Ascending aorta (tissue), 2 donors: Measurements from ENCODE around the gene PLAAT5. TPM values are rescaled to one million over a fixed set of nuclear protein-coding genes. Genes with fewer than 3 reads are reported as not detected.
A peak's percentile ranks its signal among the peaks of the same experiment; 100 is the strongest.

Experiments
- DNase-seq, 2 donors: peaks; one replicate each; pipeline ENCODE4 v3.0.0-alpha.2; 2019; ENCODE audit warnings: low spot score in 2 of 2
- H3K27ac ChIP-seq, 2 donors: fragments of 200-600 bp; sonication (generic); one replicate each; pipeline ENCODE4 v1.5.1; 2016 to 2017; ENCODE audit warnings: mild to moderate bottlenecking in 1 of 2
- H3K27me3 ChIP-seq: fragments of 200-600 bp; sonication (generic); one replicate; pipeline ENCODE4 v1.5.1; 2017
- H3K36me3 ChIP-seq, 2 donors: fragments of 200-600 bp; sonication (generic); one replicate each; pipeline ENCODE4 v1.5.1; 2016
- H3K4me1 ChIP-seq, 2 donors: fragments of 200-600 bp; sonication (generic); one replicate each; pipeline ENCODE4 v1.5.1; 2016 to 2017; ENCODE audit warnings: mild to moderate bottlenecking in 1 of 2
- H3K4me3 ChIP-seq, 2 donors: fragments of 200-600 bp; sonication (generic); one replicate each; pipeline ENCODE4 v1.5.1; 2016 to 2017; ENCODE audit warnings: mild to moderate bottlenecking in 1 of 2
- H3K9me3 ChIP-seq, 2 donors: fragments of 200-600 bp; sonication (generic); one replicate each; pipeline ENCODE4 v1.5.1; 2016
- CTCF ChIP-seq, 3 experiments: fragments of 200-600 bp in 2 of 3; fragments of 450-650 bp in 1 of 3; sonication (generic) in 2 of 3; IDR thresholded peaks; one replicate each; pipeline ENCODE4 v1.5.1; 2016 to 2019; ENCODE audit warnings: antibody characterized with exemption in 3 of 3, mild to moderate bottlenecking in 1 of 3, moderate library complexity in 1 of 3
- intact Hi-C: fragments of 100-400 bp; cut with DNase I; formaldehyde crosslinking; loops from one replicate; pipeline ENCODE4 v1.15.1; 2023
- total RNA-seq: library from RNA; depleted of rRNA; stranded (reverse); fragments of >200 nt; gene quantifications from one replicate; pipeline ENCODE4 v1.1.0, GENCODE V29; 2016

PLAAT5 gene
- total RNA-seq, 1 donor from 2014 or later: 0.21 TPM

GRCh38 chr11:63488789-63489188, 2.2 kb downstream of the PLAAT5 start:
- no peak for DNase-seq
- no peak for TF ChIP-seq CTCF (IDR thresholded peaks at IDR 0.05)
- H3K27me3 ChIP-seq: no peaks in the 10 kb centered on the region
- no peak overlapping the region for H3K27ac ChIP-seq
- H3K36me3 ChIP-seq: no peaks in the 10 kb centered on the region
- intact Hi-C loops: no loop called here
- peaks cover 0 to 9% of the 10 kb centered on the region in 2 donors for H3K9me3 ChIP-seq
- no peak overlapping the region for H3K4me3 ChIP-seq
- peaks cover 0 to 10% of the 10 kb centered on the region in 2 donors for H3K4me1 ChIP-seq

GRCh38 chr11:63485777-63486176, 5.2 kb downstream of the PLAAT5 start:
- H3K27ac ChIP-seq: no peak overlapping the region
- no peak overlapping the region for H3K4me3 ChIP-seq
- H3K9me3 ChIP-seq: peaks cover 0 to 9% of the 10 kb centered on the region in 2 donors
- no peak for DNase-seq
- no peak for TF ChIP-seq CTCF (IDR thresholded peaks at IDR 0.05)
- no peaks in the 10 kb centered on the region for H3K36me3 ChIP-seq
- no peaks in the 10 kb centered on the region for H3K4me1 ChIP-seq
- intact Hi-C loops: no loop called here
- H3K27me3 ChIP-seq: no peaks in the 10 kb centered on the region

GRCh38 chr11:63480039-63480438, 10.9 kb downstream of the PLAAT5 start:
- no peak for DNase-seq
- no peak for TF ChIP-seq CTCF (IDR thresholded peaks at IDR 0.05)
- Histone ChIP-seq H3K27me3 (no peaks in the 10 kb centered on the region), H3K4me1 (peaks cover 0 to 5% of the 10 kb centered on the region in 2 donors), H3K4me3 (no peak overlapping the region), H3K36me3 (no peaks in the 10 kb centered on the region), H3K27ac (no peak overlapping the region), H3K9me3 (peaks cover 0 to 5% of the 10 kb centered on the region in 2 donors)
- intact Hi-C loops: no loop called here

- intact Hi-C loops: loop anchor here (2.0 kb wide), 2 partner anchors 158 to 260 kb away; no protein-coding TSS in a partner anchor
- H3K4me3 ChIP-seq: no peak overlapping the region
- peaks cover 0 to 5% of the 10 kb centered on the region in 2 donors for H3K4me1 ChIP-seq
- no peaks in the 10 kb centered on the region for H3K27me3 ChIP-seq
- DNase-seq: peak in 1 of 2 donors; percentile 68
- H3K27ac ChIP-seq: no peak overlapping the region
- peak; percentile 80 to 89 (median 87) for TF ChIP-seq CTCF (IDR thresholded peaks at IDR 0.05)
- peaks cover 0 to 4% of the 10 kb centered on the region in 2 donors for H3K9me3 ChIP-seq
- no peaks in the 10 kb centered on the region for H3K36me3 ChIP-seq
Observed at GRCh38 chr11:63478896-63479295, 12.1 kb downstream of the PLAAT5 start.

- H3K4me3 ChIP-seq: no peak overlapping the region
- no peak for DNase-seq
- H3K27me3 ChIP-seq: no peaks in the 10 kb centered on the region
- no peak for TF ChIP-seq CTCF (IDR thresholded peaks at IDR 0.05)
- no peaks in the 10 kb centered on the region for H3K36me3 ChIP-seq
- H3K27ac ChIP-seq: no peak overlapping the region
- peaks cover 0 to 4% of the 10 kb centered on the region in 2 donors for H3K9me3 ChIP-seq
- intact Hi-C loops: no loop called here
- H3K4me1 ChIP-seq: peaks cover 0 to 5% of the 10 kb centered on the region in 2 donors
Observed at GRCh38 chr11:63476618-63477017, 14.3 kb downstream of the PLAAT5 start.

GRCh38 chr11:63472372-63472771, 18.6 kb downstream of the PLAAT5 start:
- Histone ChIP-seq H3K27me3 (no peaks in the 10 kb centered on the region), H3K27ac (no peak overlapping the region), H3K36me3 (no peaks in the 10 kb centered on the region), H3K4me1 (no peaks in the 10 kb centered on the region), H3K9me3 (peaks cover 0 to 10% of the 10 kb centered on the region in 2 donors), H3K4me3 (no peak overlapping the region)
- intact Hi-C loops: no loop called here
- DNase-seq: no peak
- TF ChIP-seq CTCF (IDR thresholded peaks at IDR 0.05): no peak
